ENCODE measurements around the gene ARL3.

Gene ARL3

DNA sequence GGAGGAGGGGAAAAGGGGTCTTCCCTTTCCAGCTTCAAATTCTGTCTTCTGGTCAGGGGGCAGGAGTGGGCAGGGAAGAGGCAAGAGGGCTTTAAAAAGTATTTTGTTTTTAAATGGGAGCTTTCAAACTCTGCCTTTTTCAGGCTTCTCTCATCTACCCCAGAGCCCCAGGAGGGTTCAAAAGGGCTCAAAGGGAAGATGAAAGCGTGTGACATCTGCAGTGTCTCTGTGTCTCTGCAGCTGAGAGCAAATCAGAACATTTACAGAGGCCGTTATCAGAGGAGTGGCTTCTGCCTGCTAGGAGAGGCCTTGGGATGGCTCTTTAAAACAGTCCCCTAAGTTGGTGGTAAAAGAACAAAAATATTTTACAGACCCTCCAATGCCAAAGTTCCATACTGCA, 39.6 kb downstream of the ARL3 start:
- H3K27ac ChIP-seq (ENCODE audit: low read length, poor library complexity, severe bottlenecking) = peak overlapping the region; percentile 99
- H3K4ac ChIP-seq (ENCODE audit: low read depth in 1 of 2, low read length in 2 of 2) = peak overlapping the region; percentile 37 to 84
- no peaks in the 10 kb centered on the region for H3K9me3 ChIP-seq (ENCODE audit: control insufficient read depth, low read length)
- H2BK5ac ChIP-seq (ENCODE audit: low read depth, low read length, poor library complexity, severe bottlenecking) = peak overlapping the region; percentile 94
- peak overlapping the region; percentile 76 for H3K9ac ChIP-seq (ENCODE audit: low read length)
- peak overlapping the region in 1 of 2 experiments; percentile 75 for H2BK12ac ChIP-seq (ENCODE audit: low read length in 2 of 2)
- peak overlapping the region; percentile 93 for H4K8ac ChIP-seq (ENCODE audit: low read length)
- peak overlapping the region in 1 of 2 experiments; percentile 67 for H3K4me3 ChIP-seq (ENCODE audit: insufficient read depth in 1 of 2, low read depth in 1 of 2, low read length in 2 of 2)
- H3K36me3 ChIP-seq (ENCODE audit: control insufficient read depth in 1 of 2, insufficient read depth in 2 of 2, low read depth in 1 of 2, low read length in 2 of 2) = peaks cover 0 to 8% of the 10 kb centered on the region in 2 experiments
- peak overlapping the region in 1 of 2 experiments; percentile 36 for H3K14ac ChIP-seq (ENCODE audit: low read length in 2 of 2)
- H3K18ac ChIP-seq (ENCODE audit: low read depth in 1 of 2, low read length in 2 of 2) = peak overlapping the region; percentile 94 to 95
- H2BK120ac ChIP-seq (ENCODE audit: low read depth, low read length) = peak overlapping the region; percentile 80
- H3K23ac ChIP-seq (ENCODE audit: low read length in 2 of 2) = peak overlapping the region in 1 of 2 experiments; percentile 65
- peak; percentile 33 for DNase-seq
- peaks cover 5% of the 10 kb centered on the region for H3K79me1 ChIP-seq (replicated peaks; ENCODE audit: low read length, poor library complexity, severe bottlenecking)
- 10% methylated on average over 2 of the region's 2 CpGs for WGBS
- H2BK15ac ChIP-seq (ENCODE audit: low read depth, poor library complexity, severe bottlenecking) = peak overlapping the region; percentile 17
- peak overlapping the region; percentile 93 for H2AK5ac ChIP-seq (ENCODE audit: low read length, severe bottlenecking)
- peak overlapping the region; percentile 24 for H3K4me2 ChIP-seq (ENCODE audit: low read length, poor library complexity, severe bottlenecking)
- peaks cover 56% of the 10 kb centered on the region for H3K4me1 ChIP-seq (ENCODE audit: control insufficient read depth, insufficient read depth, low read depth, low read length)
- peak overlapping the region; percentile 84 for H4K91ac ChIP-seq (ENCODE audit: low read length)
- H3K27me3 ChIP-seq (ENCODE audit: control insufficient read depth in 1 of 2, insufficient read depth in 1 of 2, low read length in 2 of 2) = no peaks in the 10 kb centered on the region
- H2AFZ ChIP-seq (ENCODE audit: low read depth, low read length) = no peak overlapping the region

DNA sequence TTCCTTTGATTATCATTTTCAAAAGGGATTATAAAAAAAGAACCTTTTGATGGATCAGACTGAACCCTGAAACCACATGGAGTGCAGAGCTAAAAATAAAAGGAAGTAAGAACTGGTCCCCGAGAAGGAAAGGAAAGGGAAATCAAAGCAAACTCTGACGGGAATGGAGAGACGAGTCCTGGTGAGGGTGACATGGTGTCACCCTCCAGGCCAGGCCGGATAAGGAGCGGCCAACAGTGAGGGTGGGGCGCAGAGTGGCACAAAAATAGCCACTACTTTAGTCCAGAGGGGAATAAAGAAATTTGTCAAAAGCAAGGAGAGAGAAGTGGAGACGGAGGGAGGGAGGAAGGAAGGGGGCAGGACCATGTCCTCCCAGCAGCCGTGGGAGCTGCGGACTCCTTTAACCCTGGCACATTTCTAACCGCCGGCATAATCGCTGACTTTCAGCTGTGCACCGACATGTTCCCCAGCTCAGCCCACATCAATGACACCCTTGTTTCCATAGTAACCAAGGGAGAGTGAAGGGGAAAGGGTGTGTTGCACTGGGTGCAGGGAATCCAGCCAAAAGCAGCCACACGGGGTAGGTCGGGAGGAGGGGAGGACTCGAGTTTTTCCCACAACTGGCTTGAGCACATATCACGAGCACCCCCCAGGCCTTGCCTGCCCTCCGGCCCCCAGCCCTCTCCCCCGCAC, 40.2 kb downstream of the ARL3 start:
- Histone ChIP-seq H2BK5ac (ENCODE audit: low read depth, low read length, poor library complexity, severe bottlenecking) (peak overlapping the region; percentile 94), H3K4me3 (ENCODE audit: insufficient read depth in 1 of 2, low read depth in 1 of 2, low read length in 2 of 2) (peak overlapping the region in 1 of 2 experiments; percentile 67), H3K4me2 (ENCODE audit: low read length, poor library complexity, severe bottlenecking) (peak overlapping the region; percentile 56), H3K79me1 (replicated peaks; ENCODE audit: low read length, poor library complexity, severe bottlenecking) (peaks cover 5% of the 10 kb centered on the region), H3K27ac (ENCODE audit: low read length, poor library complexity, severe bottlenecking) (peak overlapping the region; percentile 99), H3K9ac (ENCODE audit: low read length) (peak overlapping the region; percentile 76), H2BK120ac (ENCODE audit: low read depth, low read length) (peak overlapping the region; percentile 80), H3K4me1 (ENCODE audit: control insufficient read depth, insufficient read depth, low read depth, low read length) (peaks cover 56% of the 10 kb centered on the region), H3K27me3 (ENCODE audit: control insufficient read depth in 1 of 2, insufficient read depth in 1 of 2, low read length in 2 of 2) (no peaks in the 10 kb centered on the region), H3K36me3 (ENCODE audit: control insufficient read depth in 1 of 2, insufficient read depth in 2 of 2, low read depth in 1 of 2, low read length in 2 of 2) (peaks cover 0 to 8% of the 10 kb centered on the region in 2 experiments), H2AFZ (ENCODE audit: low read depth, low read length) (peak overlapping the region; percentile 51), H3K14ac (ENCODE audit: low read length in 2 of 2) (peak overlapping the region in 1 of 2 experiments; percentile 36), H2BK12ac (ENCODE audit: low read length in 2 of 2) (peak overlapping the region; percentile 81 to 91), H3K4ac (ENCODE audit: low read depth in 1 of 2, low read length in 2 of 2) (peak overlapping the region; percentile 37 to 84), H4K8ac (ENCODE audit: low read length) (peak overlapping the region; percentile 93), H3K23ac (ENCODE audit: low read length in 2 of 2) (peak overlapping the region in 1 of 2 experiments; percentile 66), H2AK5ac (ENCODE audit: low read length, severe bottlenecking) (peak overlapping the region; percentile 93), H2BK15ac (ENCODE audit: low read depth, poor library complexity, severe bottlenecking) (peak overlapping the region; percentile 66), H4K91ac (ENCODE audit: low read length) (peak overlapping the region; percentile 84), H3K9me3 (ENCODE audit: control insufficient read depth, low read length) (no peaks in the 10 kb centered on the region), H3K18ac (ENCODE audit: low read depth in 1 of 2, low read length in 2 of 2) (peak overlapping the region; percentile 94 to 95)
- peak; percentile 89 for DNase-seq
- 25% methylated on average over 11 of the region's 19 CpGs for WGBS

GRCh38 chr10:102673236-102673818, 40.9 kb downstream of the ARL3 start:
- Histone ChIP-seq H3K36me3 (ENCODE audit: control insufficient read depth in 1 of 2, insufficient read depth in 2 of 2, low read depth in 1 of 2, low read length in 2 of 2) (peaks cover 0 to 8% of the 10 kb centered on the region in 2 experiments), H2BK12ac (ENCODE audit: low read length in 2 of 2) (peak overlapping the region in 1 of 2 experiments; percentile 29), H3K79me1 (replicated peaks; ENCODE audit: low read length, poor library complexity, severe bottlenecking) (peaks cover 5% of the 10 kb centered on the region), H3K27me3 (ENCODE audit: control insufficient read depth in 1 of 2, insufficient read depth in 1 of 2, low read length in 2 of 2) (no peaks in the 10 kb centered on the region), H3K23ac (ENCODE audit: low read length in 2 of 2) (no peak overlapping the region), H3K9me3 (ENCODE audit: control insufficient read depth, low read length) (no peaks in the 10 kb centered on the region), H3K4me1 (ENCODE audit: control insufficient read depth, insufficient read depth, low read depth, low read length) (peaks cover 53% of the 10 kb centered on the region), H3K4ac (ENCODE audit: low read depth in 1 of 2, low read length in 2 of 2) (peak overlapping the region in 1 of 2 experiments; percentile 20), H2AFZ (ENCODE audit: low read depth, low read length) (no peak overlapping the region), H3K4me3 (ENCODE audit: insufficient read depth in 1 of 2, low read depth in 1 of 2, low read length in 2 of 2) (peak overlapping the region in 1 of 2 experiments; percentile 67), H2BK5ac (ENCODE audit: low read depth, low read length, poor library complexity, severe bottlenecking) (no peak overlapping the region), H3K18ac (ENCODE audit: low read depth in 1 of 2, low read length in 2 of 2) (no peak overlapping the region), H4K8ac (ENCODE audit: low read length) (peak overlapping the region; percentile 1), H3K4me2 (ENCODE audit: low read length, poor library complexity, severe bottlenecking) (no peak overlapping the region), H3K9ac (ENCODE audit: low read length) (peak overlapping the region; percentile 76), H4K91ac (ENCODE audit: low read length) (no peak overlapping the region), H2AK5ac (ENCODE audit: low read length, severe bottlenecking) (no peak overlapping the region), H3K27ac (ENCODE audit: low read length, poor library complexity, severe bottlenecking) (peak overlapping the region; percentile 99), H2BK15ac (ENCODE audit: low read depth, poor library complexity, severe bottlenecking) (peak overlapping the region; percentile 29), H3K14ac (ENCODE audit: low read length in 2 of 2) (peak overlapping the region in 1 of 2 experiments; percentile 23), H2BK120ac (ENCODE audit: low read depth, low read length) (no peak overlapping the region)
- DNase-seq = no peak
- WGBS = 87% methylated on average over 10 of the region's 13 CpGs

GRCh38 chr10:102670871-102671434, 43.2 kb downstream of the ARL3 start:
- Histone ChIP-seq H2BK12ac (ENCODE audit: low read length in 2 of 2) (peak overlapping the region in 1 of 2 experiments; percentile 14), H3K23ac (ENCODE audit: low read length in 2 of 2) (peak overlapping the region in 1 of 2 experiments; percentile 61), H2BK120ac (ENCODE audit: low read depth, low read length) (no peak overlapping the region), H3K36me3 (ENCODE audit: control insufficient read depth in 1 of 2, insufficient read depth in 2 of 2, low read depth in 1 of 2, low read length in 2 of 2) (no peaks in the 10 kb centered on the region), H4K91ac (ENCODE audit: low read length) (peak overlapping the region; percentile 25), H2AFZ (ENCODE audit: low read depth, low read length) (no peak overlapping the region), H3K4me3 (ENCODE audit: insufficient read depth in 1 of 2, low read depth in 1 of 2, low read length in 2 of 2) (no peak overlapping the region), H4K8ac (ENCODE audit: low read length) (no peak overlapping the region), H3K9me3 (ENCODE audit: control insufficient read depth, low read length) (no peaks in the 10 kb centered on the region), H2AK5ac (ENCODE audit: low read length, severe bottlenecking) (peak overlapping the region; percentile 50), H3K4me1 (ENCODE audit: control insufficient read depth, insufficient read depth, low read depth, low read length) (peaks cover 46% of the 10 kb centered on the region), H3K9ac (ENCODE audit: low read length) (no peak overlapping the region), H2BK5ac (ENCODE audit: low read depth, low read length, poor library complexity, severe bottlenecking) (no peak overlapping the region), H2BK15ac (ENCODE audit: low read depth, poor library complexity, severe bottlenecking) (no peak overlapping the region), H3K27me3 (ENCODE audit: control insufficient read depth in 1 of 2, insufficient read depth in 1 of 2, low read length in 2 of 2) (no peaks in the 10 kb centered on the region), H3K18ac (ENCODE audit: low read depth in 1 of 2, low read length in 2 of 2) (peak overlapping the region; percentile 54 to 72), H3K27ac (ENCODE audit: low read length, poor library complexity, severe bottlenecking) (no peak overlapping the region), H3K14ac (ENCODE audit: low read length in 2 of 2) (no peak overlapping the region), H3K4ac (ENCODE audit: low read depth in 1 of 2, low read length in 2 of 2) (peak overlapping the region; percentile 9 to 10), H3K79me1 (replicated peaks; ENCODE audit: low read length, poor library complexity, severe bottlenecking) (no peaks in the 10 kb centered on the region), H3K4me2 (ENCODE audit: low read length, poor library complexity, severe bottlenecking) (no peak overlapping the region)
- peak; percentile 30 for DNase-seq
- 54% methylated on average over 5 of the region's 6 CpGs for WGBS
